K562 treated with DMSO at 1 percent for 4 hours (cell line): ENCODE results near the gene FAM200C. TPM values are rescaled to one million over a fixed set of nuclear protein-coding genes. Genes with fewer than 3 reads are reported as not detected.

ENCODE experiments used
- total RNA-seq: library from RNA; unstranded; fragments of 300-600 nt; gene quantifications from 2 replicates; pipeline ENCODE4 v1.2.3, GENCODE V29; 2022; ENCODE audit not compliant: insufficient read depth

FAM200C gene
- 1.4 and 2.1 TPM in 2 replicates for total RNA-seq

DNA sequence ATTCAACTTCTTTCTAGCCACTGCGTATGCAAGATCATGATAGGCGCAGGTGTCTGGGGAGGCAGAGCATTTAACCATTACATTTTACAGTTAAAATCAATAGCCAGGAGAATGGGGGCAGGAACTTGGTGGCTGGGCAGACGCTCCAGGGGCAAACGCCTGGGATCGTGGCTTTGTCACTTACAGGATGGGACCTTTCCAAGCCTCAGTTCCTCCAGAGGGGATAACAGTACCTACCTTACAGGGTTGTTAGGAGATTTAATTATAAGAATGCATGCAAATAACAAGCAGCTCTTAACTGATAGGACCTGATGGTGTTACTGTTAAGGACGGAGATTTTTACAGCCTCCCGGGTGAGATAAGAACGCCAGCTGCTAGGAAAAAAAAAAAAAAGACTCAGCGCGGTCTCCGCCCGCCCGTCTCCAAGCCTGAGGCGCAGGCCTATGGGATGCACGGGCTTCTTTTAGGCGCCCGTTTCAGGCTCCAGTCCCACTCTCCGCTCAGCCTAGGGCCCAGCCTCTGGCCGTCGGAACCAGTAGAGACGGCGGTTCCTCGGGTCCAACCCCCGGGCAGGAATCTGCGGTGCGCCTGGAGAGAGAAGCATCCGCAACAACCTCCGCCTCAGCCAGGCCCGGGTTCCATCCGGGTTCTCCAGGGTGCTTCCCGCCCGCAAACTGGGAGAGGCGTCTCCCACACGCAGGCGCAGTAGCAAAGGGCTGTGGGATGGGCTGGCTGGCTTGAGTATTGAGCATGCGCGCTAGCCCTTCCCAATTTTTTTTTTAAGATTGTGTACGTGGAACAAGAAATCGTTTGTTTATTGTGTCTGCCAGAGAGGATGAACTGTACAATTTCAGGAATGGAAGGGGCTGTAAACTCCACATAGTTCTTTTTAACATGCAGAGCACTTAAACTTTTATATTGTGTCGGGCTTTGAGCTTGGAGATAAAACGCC is at the start of gene FAM200C:
FAM200C (minus strand) TSS at position 653 of the 952 bp plus-strand sequence. CDS start 4,564 bp downstream, outside the sequence.

DNA sequence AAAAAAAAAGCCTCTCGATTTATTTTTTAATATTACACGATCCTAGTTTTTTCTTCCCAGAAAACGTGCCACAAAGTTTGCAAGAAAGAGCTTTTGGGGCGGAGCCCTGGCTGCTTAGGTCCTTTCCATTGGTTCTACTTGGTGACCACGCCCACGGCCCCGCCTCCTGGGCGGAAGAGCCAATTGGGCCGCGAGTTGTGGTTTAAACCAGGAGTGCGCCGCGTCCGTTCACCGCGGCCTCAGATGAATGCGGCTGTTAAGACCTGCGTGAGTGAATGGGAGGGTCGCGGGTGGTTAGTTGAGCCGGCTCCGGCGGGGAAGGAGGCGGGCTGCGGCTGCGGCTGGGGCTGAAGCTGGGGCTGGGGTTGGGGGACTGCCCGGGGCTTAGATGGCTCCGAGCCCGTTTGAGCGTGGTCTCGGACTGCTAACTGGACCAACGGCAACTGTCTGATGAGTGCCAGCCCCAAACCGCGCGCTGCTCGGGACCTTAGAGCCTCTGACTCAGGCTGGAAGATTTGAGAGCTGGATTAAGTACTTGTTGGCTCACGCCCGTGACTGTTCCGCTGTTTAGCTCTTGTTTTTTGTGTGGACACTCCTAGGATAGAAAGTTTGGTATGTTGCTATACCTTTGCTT is 21.9 kb upstream of the FAM200C start, which contains the start of gene PTTG1:
PTTG1 (plus strand) TSS at position 231 of the 634 bp plus-strand sequence. CDS start 458 bp downstream, outside the sequence.

DNA sequence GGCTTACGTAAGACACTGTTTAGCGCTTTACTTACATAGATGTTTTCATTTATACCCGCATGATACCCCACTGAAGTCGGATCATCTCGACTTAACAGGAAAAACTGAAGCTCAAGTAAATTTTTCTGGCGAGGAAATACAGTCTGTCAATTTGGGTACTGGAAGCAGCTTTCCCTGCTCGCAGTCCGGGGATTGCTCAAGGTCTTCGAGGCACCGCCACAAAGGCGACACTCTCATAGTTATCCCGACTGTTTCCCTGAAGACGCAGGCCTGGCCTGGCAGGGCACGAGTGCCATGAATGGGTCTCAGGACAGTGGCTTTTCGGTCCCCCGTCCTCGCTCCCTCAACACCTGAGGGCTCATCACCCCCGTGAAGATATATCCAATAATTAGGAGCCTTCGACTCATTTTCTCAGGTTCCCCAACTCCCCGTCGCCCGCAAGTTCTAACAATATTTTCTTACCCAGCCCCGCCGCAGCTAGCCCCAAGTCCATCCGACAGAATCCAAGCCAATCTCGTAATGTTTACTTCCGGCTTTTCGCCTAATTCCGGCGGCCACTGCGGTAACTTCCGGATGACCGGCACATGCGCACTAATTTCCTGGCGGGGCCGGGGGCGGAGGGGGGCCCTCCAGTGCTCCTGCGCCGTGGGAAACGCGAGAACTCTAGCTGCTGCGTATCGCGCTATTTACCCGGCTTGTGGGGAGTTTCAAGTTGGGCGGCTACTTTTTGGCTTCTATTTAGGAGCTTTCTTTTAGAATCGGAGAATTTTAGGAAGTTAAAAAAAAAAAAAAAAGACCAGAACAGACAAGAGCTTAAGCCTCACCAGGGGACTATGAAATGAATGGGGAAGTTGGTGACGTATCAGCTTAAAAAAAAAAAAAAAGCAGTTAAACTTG is 19.0 kb upstream of the FAM200C start, which contains the start of gene SLU7:
SLU7 (minus strand) TSS at position 521 of the 897 bp plus-strand sequence. CDS start 3,787 bp downstream, outside the sequence.

DNA sequence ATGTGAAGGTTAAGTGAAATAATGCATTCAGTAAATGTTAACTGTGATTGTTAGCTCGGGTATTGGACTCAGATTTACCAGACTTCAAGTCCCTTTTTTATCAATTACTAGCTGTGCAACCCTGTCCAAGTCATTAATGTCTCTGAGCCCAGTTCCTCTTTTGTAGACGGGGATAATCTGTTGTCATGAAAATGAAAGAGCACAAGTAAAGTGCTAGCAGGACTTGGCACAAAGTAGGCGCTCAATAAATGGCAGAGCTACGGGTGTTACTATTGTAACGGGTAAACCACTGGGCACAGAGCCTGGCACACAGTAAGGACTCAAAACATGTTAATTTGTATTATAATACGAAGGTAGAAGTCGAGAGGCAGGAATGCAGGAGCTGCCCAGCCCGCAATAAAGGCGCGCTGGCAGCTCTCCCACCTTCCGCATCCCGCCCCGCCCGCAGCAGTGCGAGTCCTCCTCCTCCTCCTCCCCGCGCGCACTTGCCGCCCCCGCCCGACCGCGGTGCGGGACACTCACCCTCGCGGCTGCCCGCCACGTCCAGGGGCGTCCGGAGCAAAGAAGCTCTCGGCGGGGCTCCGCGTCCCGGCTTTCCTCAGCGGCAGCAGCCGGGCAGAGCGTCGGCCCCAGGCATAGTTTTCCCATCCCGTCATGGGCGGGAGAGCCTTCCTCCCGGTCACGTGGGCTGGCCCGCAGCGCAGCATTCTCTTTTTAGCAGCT is 29.7 kb downstream of the FAM200C start, which contains the start of gene C1QTNF2:
C1QTNF2 (minus strand) TSS at position 637 of the 723 bp plus-strand sequence. CDS start 15,615 bp downstream, outside the sequence.

Other genes starting within 250 kb of the FAM200C start
- gene FABP6, start 170.5 kb downstream of the FAM200C start, total RNA-seq = not detected in 2 replicates
- not detected in 2 replicates for gene CCNJL, start 87.5 kb downstream of the FAM200C start, total RNA-seq
- not detected in 2 replicates for gene C1QTNF2, start 29.4 kb downstream of the FAM200C start, total RNA-seq
- gene SLU7, start 19.0 kb upstream of the FAM200C start, total RNA-seq = 50.4 and 54.5 TPM in 2 replicates
- 265 and 329 TPM in 2 replicates for gene PTTG1, start 21.8 kb upstream of the FAM200C start, total RNA-seq